Measurements from ENCODE around the gene DGKI.

DGKI gene

DNA sequence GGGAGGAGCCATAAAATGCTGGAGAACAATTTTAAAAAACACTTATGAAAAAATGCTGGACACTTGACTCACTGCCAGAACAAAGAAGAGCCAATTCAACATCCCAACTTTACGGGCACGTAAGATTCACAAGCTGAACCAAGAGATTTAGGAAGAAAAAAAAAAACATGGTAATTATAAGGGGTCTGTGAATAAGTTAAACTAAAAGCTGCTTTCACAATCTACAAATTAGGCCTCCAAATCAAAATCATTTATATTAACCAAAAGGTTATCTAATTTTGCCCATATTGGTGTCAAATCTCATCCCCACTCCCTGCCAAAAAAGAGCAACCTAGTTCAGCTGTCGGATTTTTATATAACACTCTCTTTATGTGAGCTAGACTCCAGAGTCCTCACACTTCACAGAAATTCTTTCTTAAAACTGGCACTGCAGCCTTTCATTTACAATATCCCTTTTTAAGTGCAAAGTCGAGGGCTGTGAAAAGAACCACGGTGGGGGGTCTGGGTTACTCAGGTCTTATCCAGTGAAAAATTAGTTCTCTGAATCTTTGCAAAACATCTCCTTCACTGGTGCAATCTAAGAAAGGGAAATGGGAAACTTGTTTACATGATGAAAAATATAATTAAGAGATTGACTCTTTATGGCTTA lies 30.4 kb upstream of the DGKI start:
- Histone ChIP-seq H3K9me2 (ENCODE audit: low read depth, low read length) (no peaks in the 10 kb centered on the region), H3K79me2 (ENCODE audit: insufficient read depth, low read length) (no peaks in the 10 kb centered on the region), H3K4me3 (ENCODE audit: low read depth, low read length, poor library complexity, severe bottlenecking) (no peak overlapping the region), H3K27ac (ENCODE audit: low read depth, low read length, poor library complexity, severe bottlenecking) (no peak overlapping the region), H3K36me3 (ENCODE audit: insufficient read depth, low read length) (no peaks in the 10 kb centered on the region), H3K9ac (ENCODE audit: low read length) (no peak overlapping the region), H3K4me1 (ENCODE audit: insufficient read depth, low read length, severe bottlenecking) (no peaks in the 10 kb centered on the region), H3K27me3 (ENCODE audit: insufficient read depth, low read length) (no peaks in the 10 kb centered on the region; the same call in 1 of the 2 replicates), H2AFZ (ENCODE audit: low read length) (no peak overlapping the region), H4K20me1 (ENCODE audit: insufficient read depth, low read length) (no peaks in the 10 kb centered on the region), H3K9me3 (ENCODE audit: low read length) (no peaks in the 10 kb centered on the region), H3F3A (ENCODE audit: insufficient read depth, low read length) (no peaks in the 10 kb centered on the region), H3K4me2 (ENCODE audit: low read length) (no peak overlapping the region)
- TF ChIP-seq, protein P1, sequence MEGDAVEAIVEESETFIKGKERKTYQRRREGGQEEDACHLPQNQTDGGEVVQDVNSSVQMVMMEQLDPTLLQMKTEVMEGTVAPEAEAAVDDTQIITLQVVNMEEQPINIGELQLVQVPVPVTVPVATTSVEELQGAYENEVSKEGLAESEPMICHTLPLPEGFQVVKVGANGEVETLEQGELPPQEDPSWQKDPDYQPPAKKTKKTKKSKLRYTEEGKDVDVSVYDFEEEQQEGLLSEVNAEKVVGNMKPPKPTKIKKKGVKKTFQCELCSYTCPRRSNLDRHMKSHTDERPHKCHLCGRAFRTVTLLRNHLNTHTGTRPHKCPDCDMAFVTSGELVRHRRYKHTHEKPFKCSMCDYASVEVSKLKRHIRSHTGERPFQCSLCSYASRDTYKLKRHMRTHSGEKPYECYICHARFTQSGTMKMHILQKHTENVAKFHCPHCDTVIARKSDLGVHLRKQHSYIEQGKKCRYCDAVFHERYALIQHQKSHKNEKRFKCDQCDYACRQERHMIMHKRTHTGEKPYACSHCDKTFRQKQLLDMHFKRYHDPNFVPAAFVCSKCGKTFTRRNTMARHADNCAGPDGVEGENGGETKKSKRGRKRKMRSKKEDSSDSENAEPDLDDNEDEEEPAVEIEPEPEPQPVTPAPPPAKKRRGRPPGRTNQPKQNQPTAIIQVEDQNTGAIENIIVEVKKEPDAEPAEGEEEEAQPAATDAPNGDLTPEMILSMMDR (IDR thresholded peaks at IDR 0.05; ENCODE audit: low read length), result no peak
- no peak for TF ChIP-seq EZH2 (IDR thresholded peaks at IDR 0.05; ENCODE audit: borderline replicate concordance, low read length)

DNA sequence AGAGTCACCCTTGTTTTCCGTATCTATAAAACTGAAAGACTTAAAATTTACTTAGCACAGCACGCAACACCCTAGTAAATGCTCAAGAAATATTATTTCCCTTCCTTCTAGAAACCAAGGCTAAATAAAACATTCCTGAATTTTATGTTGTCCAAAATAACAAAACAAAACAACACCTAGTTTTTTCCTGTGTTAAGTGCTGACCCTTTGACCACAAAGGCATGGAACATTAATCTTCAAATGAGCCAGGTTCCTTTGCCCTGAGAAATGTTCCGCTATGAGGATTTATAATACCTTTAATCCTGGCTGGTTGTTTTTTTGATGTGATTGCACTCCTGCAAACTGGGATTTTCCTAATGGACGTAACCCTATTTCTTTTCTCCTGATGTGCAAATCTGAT lies 29.0 kb upstream of the DGKI start:
- H4K20me1 ChIP-seq (ENCODE audit: insufficient read depth, low read length), result no peaks in the 10 kb centered on the region
- H3K27me3 ChIP-seq (ENCODE audit: insufficient read depth, low read length), result no peaks in the 10 kb centered on the region; the same call in 1 of the 2 replicates
- H3K9me3 ChIP-seq (ENCODE audit: low read length), result no peaks in the 10 kb centered on the region
- no peak overlapping the region for H3K9ac ChIP-seq (ENCODE audit: low read length)
- no peaks in the 10 kb centered on the region for H3K4me1 ChIP-seq (ENCODE audit: insufficient read depth, low read length, severe bottlenecking)
- no peak for TF ChIP-seq EZH2 (IDR thresholded peaks at IDR 0.05; ENCODE audit: borderline replicate concordance, low read length)
- TF ChIP-seq, protein P1 (IDR thresholded peaks at IDR 0.05; ENCODE audit: low read length), result no peak
- H3K4me2 ChIP-seq (ENCODE audit: low read length), result no peak overlapping the region
- no peak overlapping the region for H3K4me3 ChIP-seq (ENCODE audit: low read depth, low read length, poor library complexity, severe bottlenecking)
- no peak overlapping the region for H2AFZ ChIP-seq (ENCODE audit: low read length)
- H3K79me2 ChIP-seq (ENCODE audit: insufficient read depth, low read length), result no peaks in the 10 kb centered on the region
- H3K36me3 ChIP-seq (ENCODE audit: insufficient read depth, low read length), result no peaks in the 10 kb centered on the region
- H3K27ac ChIP-seq (ENCODE audit: low read depth, low read length, poor library complexity, severe bottlenecking), result no peak overlapping the region
- no peaks in the 10 kb centered on the region for H3K9me2 ChIP-seq (ENCODE audit: low read depth, low read length)
- no peaks in the 10 kb centered on the region for H3F3A ChIP-seq (ENCODE audit: insufficient read depth, low read length)

DNA sequence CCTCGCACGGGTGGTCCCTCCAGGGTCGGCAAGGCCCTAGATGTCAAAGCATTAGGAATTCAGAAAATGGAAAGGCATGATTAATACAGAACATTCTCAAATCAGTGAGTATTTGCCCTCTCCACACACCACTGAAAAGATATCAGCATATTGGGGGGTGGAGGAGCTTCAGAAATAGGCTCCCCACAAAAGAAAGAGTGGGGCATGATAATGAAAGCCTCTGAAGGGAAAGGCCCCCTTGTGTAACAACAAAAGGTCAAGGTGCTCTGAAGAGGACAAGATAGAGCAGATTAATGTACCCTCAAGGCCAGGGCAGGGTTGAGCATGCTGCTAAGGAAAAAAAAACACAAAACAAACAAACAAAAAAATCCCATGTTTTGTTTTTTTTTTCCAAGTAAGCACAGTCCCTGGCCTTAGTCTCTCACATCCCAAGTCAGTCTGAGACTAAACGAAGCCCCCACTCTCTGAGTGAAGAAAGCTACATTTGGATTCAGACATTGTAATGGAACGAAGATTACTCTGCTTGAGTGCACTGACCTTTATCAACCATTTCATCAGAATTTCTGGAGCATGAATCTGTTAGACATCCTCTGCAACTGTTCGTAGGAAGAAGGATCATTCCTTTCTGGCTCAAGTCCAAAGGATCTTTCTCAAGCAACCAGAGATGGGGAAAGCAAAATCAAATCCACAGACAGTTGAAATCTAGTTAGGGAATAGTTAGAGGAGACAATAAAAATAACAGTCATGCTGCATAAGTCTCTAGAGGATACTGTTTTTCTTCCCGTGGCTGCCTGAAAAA lies 27.4 kb upstream of the DGKI start:
- H2AFZ ChIP-seq (ENCODE audit: low read length), result no peak overlapping the region
- no peaks in the 10 kb centered on the region; the same call in 1 of the 2 replicates for H3K27me3 ChIP-seq (ENCODE audit: insufficient read depth, low read length)
- no peaks in the 10 kb centered on the region for H3K9me2 ChIP-seq (ENCODE audit: low read depth, low read length)
- no peak overlapping the region for H3K4me2 ChIP-seq (ENCODE audit: low read length)
- H3K36me3 ChIP-seq (ENCODE audit: insufficient read depth, low read length), result no peaks in the 10 kb centered on the region
- no peak overlapping the region for H3K4me3 ChIP-seq (ENCODE audit: low read depth, low read length, poor library complexity, severe bottlenecking)
- H3K9me3 ChIP-seq (ENCODE audit: low read length), result no peaks in the 10 kb centered on the region
- H4K20me1 ChIP-seq (ENCODE audit: insufficient read depth, low read length), result no peaks in the 10 kb centered on the region
- no peak overlapping the region for H3K9ac ChIP-seq (ENCODE audit: low read length)
- no peaks in the 10 kb centered on the region for H3F3A ChIP-seq (ENCODE audit: insufficient read depth, low read length)
- no peak overlapping the region for H3K27ac ChIP-seq (ENCODE audit: low read depth, low read length, poor library complexity, severe bottlenecking)
- H3K4me1 ChIP-seq (ENCODE audit: insufficient read depth, low read length, severe bottlenecking), result no peaks in the 10 kb centered on the region
- TF ChIP-seq EZH2 (IDR thresholded peaks at IDR 0.05; ENCODE audit: borderline replicate concordance, low read length), result no peak
- no peaks in the 10 kb centered on the region for H3K79me2 ChIP-seq (ENCODE audit: insufficient read depth, low read length)
